Left renal pelvis (tissue), 4 donors: ENCODE results near the gene CXCR5. TPM values are rescaled to one million over a fixed set of nuclear protein-coding genes. Genes with fewer than 3 reads are reported as not detected.
A peak's percentile ranks its signal among the peaks of the same experiment; 100 is the strongest.

ENCODE experiments used
- DNase-seq, 4 donors: peaks; one replicate each; pipeline ENCODE4 v3.0.0-alpha.2; 2013; ENCODE audit warnings: low read depth in 4 of 4, low spot score in 3 of 4
- polyA plus RNA-seq, 4 donors: library from polyadenylated mRNA; unstranded; fragments of 120-200 nt; gene quantifications; one replicate each; pipeline ENCODE4 v1.2.1, GENCODE V29; 2013; ENCODE audit not compliant: insufficient read length in 4 of 4

The CXCR5 gene
- polyA plus RNA-seq, 4 donors, result 0.03 TPM; not detected in 3

DNA sequence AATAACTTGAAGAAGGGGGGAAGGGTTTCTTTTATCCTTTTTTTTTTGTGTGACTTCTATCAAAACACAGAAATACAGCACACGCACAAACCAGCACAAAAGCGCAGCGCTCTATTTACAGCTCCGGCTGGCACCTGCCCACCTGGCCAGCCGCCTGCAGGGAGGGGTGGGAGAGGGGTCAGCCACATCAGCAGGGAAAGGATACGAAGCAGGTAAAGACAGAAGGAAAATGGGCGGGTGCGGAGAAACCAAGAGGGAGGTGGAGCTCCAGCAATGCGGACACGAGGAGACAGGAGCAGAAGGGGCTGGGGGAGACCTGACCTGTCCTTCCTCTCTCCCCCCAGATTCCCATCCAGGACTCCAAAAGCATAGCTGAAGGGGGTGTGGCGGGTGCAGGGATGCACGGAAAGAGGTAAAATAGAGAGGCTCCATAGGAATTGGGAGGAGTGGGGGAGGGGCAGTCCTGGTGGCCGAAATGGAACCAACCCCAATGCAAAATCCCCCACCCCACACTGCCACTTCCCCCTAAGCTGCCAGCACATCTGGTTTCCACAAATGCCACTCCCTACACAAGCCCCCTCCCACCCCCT is 14.1 kb downstream of the CXCR5 start:
- DNase-seq, result no peak

DNA sequence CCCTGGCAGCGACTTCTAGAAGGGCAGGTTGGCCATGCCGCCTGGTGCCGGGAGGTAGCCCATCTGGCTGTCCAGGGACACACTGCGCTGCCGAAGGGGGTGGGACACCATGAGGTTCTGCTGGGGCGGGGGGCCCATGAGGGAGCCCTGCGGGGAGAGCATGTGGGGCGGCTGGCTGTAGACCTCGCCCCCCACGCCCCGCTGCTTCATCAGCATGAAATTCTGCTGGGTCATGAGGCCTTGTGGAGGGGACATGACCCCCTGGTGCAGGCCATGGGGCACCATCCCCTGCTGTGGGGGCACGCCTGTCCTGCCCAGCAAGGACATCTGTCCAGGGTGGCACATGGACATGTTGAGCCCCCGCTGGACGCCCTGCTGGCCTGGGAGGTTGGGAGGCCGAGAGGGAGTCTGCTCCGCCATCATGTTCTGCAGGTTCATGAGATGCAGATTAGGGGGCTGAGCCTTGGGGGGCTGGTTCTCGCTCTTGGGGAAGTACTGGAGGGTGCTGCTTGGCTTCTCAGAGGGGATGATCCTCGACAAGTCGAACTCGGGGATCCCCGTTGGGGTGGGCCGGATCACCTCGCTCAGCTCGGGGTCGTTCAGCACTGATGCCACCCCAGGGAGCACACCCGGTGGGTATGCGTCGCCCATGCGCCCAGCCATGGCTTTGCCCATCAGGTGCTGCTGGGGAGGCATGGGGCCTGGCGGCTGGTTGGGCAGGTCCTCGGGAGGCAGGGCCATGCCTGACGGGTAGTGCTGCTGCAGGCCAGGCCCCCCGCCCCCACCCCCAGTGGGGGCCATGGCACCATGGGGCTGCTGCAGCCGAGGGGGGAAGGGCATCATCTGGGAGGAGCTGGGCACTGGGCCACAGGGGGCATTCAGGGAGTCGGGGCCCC is 15.0 kb downstream of the CXCR5 start:
- DNase-seq, result no peak

DNA sequence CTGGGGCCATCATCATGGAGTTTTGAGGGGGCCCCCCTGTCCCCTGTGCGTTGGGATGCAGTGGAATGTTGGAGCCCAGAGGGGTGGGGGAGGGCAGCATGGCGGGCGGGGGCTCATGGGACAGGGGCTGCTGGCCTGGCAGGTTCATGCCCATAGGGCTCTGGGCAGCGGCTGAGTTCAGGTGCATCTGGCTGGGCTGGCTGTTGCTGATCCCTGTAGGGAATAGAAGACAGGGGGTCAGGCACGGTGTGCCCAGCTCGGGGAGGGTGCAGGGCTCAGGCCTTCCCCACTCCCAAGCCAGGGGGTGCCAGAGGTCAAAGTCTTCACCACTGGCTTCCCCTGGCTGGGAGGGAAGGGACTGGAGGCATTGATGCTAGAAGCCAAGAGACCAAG is 15.6 kb downstream of the CXCR5 start:
- DNase-seq, result no peak

DNA sequence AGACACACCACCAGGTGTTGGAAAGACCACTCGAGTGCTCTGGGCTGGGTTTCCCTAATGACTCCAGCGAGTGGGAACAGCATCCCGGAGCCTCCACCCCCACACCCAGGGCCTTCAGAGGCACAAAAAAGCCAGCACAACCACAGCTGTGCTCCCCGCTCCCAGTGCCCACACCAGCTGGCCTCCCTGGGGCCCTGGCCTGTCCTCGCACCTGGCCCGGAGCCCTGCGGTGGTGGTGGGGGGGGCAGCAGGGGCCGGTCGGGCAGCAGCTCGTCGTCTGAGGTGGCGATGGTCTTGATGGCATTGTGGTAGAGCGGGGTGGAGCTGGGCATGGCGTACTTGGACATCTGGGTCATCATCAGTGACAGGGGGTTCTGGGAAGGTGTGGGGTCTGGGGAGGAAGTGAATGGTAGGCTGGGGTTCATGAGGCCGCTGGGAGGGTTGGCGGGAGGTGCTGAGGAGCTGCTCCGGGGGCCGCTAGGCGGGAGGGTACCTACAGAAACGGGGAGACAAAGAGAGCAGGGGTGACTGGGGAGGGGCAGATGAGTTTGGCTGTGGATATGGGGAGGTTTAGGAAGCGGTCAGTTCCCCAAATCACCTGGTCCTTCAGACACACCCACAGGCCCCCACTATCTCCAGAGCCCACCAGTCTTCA is 16.1 kb downstream of the CXCR5 start:
- no peak for DNase-seq

DNA sequence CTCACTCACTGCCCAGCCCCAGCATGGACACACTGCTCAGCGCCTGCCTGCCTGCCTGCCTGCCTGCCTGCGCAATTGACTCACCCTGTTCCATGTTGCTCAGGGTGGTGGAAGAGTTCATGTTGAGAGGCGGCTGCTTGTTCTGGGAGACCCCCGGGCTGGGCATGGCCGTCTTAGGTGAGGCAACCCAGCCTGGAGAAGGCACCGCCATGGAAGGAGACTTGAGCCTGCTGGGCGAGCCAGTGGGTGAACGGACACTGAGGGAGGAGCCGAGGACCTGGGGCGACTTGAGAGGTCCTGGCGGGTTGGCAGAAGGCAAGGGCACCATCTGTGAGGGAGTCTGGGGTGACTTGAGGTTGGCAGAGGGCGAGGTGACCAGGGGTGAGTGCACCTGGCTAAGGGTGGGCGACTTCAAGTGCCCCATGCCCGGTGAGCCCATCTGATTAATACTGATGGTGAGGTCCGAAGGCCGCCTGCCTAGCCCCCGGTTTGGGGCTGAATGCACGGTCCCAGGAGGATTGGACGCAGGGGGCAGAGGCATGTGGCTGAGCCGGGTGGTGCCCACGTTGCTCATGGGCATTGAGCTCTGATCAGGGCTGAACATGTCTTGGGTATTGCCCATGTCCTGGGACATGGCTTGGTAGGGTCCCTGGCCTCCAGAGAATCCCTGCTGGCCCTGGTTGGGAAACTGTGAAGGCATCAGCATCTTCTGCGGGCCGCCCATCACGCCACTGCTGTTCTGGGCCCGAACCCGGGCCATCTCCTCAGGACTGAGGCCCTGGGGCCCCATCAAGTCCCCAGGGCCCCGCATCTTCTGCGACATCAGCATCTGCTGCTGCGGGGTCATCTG is 17.1 kb downstream of the CXCR5 start:
- no peak for DNase-seq

DNA sequence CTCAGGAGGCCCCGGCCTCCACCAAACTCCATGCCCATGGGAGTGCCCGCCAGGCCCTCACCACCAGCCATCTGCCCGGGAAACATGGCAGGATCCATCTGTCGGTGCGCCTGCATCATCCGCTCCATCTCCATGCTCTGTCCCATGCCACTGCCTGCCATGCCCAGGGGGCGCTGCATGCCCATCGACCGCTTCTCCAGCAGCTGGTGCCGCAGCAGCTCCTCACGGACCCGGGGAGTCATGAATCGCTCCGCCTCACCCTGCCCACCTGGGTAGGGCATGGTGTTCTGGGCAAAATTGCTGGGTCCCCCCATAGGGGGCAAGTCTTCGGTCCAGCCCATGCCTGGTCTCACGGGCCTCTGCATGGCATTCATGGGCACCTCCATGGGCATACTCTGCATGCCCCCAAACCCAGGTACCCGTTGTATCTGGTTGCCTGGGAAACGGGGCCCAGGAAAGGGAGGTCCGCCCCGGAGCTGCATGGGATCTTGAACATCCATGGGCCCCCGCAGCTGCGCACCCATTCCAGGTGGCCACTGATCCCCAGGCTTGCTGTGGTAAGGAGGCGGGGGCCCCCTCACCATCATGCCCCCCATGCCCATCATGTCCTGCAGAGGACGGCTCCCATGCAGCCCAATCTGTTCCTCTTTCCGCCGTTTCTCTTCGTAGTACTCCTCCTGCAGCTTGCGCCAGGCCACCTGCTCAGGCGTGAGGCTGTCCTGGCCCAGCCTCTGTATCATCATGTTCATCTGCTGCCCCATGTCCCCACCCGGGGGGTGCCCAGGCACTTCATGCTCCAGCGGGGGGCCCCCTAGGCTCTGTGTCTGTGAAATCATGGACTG is 18.0 kb downstream of the CXCR5 start:
- DNase-seq, result no peak

DNA sequence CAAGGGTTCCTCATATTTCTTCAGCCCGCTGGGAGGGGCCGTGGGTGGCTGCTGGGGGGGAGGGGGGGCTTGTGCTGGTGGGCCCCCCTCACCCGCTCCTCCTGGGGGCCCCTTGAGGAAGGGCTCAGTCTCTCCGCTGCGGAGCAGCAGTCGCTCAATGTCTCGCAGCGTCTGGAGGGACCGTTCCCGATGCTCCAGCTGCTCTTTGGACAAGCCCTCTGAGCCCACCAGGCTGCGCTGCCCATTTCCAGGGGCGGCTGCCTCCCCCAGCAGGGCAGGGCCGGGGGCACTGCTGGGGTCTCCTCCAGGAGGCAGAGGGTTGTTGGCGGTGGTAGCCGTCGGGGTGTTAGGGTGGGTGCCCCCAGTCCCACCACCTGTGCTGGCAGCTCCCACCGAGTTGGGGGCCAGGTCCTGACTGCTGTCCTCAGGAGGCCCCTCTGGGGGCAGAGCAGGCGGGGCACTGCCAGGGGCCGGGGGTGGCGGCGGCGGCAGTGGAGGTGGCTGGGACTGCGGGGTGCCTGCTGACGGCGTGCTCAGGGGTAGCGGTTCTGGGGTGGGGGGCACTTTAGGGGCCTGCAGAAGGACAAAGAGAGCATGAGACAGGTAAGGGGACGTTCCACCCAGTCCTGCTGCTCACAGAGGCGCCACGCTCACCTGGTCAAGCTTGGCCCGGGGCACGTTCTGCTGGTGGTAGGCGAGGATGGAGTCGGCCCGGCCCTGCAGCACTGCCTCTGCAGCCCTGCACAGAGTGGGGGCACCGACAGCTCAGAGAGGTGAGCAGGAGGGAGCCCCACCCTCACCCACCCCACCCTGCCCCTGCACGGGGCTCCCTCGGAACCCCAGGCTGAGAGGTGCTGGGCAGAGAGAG is 18.9 kb downstream of the CXCR5 start:
- DNase-seq, result no peak

DNA sequence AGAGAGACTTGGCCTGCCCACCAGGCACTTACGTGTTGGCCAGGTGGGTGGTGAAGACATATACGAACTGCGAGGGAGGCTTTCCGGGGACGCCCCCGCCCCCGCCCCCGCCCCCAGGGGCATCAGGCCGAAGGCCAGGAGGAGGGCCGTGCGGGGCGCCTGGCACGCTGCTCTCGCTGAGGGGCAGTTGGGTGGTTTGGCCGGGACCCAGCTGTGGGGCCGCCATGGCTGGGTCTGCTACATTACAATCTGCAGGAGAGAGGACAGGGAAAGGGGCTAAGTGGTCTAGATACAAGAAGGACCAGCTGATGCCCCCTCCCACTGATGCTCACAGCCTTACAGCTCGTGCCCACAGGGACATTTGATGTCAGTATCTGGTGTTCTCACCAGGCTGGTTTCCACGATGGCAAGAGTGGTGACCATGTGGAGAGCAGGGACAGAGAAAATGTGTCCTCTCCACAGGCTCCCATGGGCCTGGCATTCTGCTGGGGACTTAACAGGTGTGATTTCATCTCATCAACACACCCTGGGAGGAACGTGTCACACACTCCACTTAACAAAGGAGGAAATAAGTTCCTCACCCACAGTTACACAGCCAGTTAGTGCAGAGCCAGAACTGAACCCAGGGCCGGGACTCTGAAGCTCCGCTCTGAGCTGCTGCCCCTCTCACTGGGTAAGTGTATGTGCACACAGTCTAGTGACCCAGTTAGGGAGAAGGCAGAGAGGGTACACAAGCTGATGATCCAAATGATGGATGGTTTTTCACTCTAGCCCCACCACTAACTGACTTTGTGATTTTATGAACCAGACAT is 19.7 kb downstream of the CXCR5 start:
- no peak for DNase-seq

DNA sequence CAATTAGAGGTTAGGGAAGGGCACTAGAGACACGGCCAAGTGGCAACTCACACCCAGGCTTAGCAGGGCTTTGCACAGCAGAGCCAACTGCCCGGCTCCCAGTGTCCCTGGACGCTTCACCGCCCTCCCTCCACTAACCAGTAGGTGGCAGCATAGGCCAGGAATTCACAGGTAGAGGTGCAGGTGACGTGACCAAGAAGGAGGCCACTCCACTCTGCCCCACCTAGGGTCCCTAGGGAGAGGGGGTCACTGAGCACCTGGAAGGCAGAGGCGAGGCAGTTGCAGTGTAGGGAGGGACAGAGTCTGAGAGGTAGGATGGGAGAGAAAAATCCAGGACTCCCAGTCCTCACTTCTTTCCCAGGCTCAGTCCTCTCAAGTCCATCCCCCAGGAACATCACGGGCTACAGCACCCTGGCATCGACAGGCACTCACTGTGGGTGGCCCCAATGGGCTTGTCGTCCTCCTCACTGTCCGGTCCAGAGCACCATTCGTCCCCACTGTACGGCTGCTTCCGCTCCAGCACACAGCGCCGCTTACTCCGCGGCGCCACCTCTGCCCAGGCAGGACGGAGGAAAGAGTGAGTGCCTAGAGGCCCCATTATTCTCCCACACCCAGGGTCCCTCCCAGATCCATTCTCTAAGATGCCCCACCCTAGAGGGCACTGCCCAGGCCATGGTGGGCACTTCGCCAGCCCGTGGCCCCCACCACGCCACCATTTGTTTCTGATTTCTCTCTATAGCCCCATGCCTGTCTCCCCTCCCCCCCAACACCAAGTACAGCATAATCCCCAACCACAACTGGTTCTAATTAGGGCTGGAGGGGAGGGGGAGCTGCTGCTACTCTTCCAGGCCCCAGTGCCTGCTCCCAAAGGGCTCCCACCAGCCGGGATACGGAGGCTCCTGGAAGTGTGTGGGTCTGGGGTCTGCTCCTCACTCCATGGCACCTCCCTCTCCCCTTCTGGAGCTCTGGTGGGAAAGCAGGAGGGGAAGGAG is 23.7 kb downstream of the CXCR5 start:
- DNase-seq, result no peak

DNA sequence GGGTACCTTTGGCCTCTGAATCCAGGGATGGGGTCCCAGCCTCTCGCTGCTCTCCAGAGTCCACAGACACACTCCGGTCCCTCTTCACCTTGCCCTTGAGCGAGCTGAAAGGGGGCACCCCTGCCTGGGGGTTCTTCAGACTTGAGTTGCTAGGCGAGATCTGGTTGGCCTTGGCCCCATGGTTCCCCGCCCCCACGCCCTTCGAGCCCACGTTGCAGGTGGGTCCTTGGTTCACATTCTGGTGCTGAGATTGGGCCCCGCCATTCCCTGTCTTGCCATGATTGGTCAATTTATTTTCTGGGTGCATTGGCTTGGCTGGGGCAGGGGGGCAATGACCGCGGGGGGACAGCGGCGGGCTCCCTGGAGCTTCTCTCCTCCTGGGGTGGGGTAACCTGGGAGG is 24.6 kb downstream of the CXCR5 start:
- no peak for DNase-seq

DNA sequence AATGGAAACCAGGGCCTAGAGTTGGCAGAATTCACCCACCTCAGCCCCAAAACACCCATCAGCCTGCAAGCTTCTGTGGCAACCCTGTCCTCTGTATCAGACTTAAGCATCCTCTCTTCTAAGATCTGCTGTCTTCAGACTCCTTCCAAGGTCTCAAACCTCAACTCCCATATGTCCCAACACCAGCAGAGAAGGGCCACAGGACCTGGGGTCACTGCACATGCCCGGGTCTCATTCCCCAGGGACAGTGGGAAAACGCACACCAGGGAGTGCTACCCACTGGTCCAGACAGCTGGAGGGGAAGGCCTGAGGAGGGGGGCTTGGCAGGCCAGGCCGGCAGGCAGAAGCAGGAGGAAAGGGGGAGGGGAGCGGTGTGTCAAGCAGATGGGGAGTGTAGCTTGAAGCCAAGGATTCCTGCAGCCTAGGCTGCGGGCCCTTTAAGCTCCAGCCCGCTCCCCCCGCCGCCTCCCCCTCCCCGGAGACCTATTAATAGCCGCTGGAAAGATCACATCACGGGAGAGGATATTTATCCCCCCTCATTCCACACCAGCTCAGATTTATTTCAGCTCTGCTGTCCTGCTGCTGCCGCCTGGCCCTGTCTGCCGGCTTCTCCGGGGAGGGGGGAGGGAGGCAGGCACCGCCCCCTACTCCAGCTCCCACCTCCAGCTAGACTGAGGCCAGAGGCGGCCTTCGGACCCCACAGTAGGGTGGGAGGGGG is 25.4 kb downstream of the CXCR5 start:
- peak in 3 of 4 donors; percentile 85 to 89 (median 89) for DNase-seq

DNA sequence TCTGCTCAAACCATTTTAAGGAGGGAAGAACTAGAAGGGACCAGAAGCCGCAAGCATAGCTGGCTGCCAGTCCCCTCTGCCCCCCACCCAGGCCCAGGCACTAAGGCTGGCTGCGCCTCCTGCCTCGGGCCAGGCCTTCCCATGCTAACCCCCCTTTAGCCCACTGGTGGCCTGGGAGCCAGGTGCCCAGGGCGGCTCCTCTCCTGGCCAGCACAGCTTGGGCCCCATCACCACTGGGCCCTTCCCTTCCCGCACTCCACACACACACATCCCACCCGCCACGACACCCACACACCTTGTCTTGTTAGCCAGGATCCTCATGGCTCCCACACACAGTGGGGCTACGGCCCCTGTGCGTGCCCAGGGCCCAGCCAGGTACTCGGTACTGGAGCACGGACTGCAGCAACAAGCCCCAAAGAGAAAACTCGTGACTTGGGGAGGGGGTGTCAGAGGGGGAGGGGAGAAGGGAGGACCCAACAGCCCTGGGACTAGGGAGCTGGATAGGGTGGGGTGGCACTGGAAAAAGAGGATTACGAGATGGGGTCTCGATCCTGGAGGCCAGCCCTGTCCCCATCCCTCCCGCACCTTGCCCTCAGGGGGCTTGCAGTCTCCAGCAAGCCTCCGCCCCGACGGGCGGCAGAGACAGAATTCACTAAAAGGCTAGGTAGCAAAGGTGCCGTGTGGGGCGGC is 26.1 kb downstream of the CXCR5 start:
- DNase-seq, result no peak

DNA sequence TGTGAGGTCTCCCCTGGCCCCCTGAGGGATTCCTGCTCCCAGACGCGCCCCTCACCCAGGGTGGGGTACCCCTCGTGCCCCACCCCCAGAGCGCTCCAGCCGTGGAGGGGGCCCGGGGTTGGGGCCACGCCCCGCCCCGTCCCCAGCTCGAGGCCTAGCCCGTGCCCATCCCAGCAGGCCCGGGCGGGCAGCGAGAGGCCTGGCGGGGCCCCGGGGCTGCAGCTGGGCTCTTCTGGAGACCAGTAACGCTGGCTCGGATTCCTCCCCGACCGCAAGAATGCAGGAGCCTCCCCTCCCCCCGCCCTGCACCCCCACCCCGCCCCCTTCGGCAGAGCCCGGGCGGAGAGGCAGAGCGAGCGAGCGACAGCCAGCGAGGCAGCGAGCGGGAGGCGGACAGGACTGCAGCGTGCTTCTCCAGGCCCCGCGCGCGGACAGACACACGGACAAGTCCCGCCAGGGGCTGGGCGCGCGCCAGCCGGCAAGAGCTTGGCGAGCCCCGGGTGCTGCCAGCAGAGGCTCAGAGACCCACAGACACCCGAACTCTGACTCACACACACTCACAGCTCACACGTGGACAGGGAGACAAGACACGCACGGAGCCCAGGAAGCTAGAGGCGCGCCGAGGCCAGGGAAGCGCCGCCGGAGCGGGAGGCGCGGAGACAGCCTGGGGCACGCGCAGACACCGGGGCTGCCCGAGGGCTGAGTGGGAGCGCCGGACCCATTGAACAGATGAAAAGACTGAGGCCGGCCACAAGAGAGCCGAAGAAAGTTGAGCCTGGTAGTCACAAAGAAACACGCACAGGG is 26.8 kb downstream of the CXCR5 start:
- no peak for DNase-seq

DNA sequence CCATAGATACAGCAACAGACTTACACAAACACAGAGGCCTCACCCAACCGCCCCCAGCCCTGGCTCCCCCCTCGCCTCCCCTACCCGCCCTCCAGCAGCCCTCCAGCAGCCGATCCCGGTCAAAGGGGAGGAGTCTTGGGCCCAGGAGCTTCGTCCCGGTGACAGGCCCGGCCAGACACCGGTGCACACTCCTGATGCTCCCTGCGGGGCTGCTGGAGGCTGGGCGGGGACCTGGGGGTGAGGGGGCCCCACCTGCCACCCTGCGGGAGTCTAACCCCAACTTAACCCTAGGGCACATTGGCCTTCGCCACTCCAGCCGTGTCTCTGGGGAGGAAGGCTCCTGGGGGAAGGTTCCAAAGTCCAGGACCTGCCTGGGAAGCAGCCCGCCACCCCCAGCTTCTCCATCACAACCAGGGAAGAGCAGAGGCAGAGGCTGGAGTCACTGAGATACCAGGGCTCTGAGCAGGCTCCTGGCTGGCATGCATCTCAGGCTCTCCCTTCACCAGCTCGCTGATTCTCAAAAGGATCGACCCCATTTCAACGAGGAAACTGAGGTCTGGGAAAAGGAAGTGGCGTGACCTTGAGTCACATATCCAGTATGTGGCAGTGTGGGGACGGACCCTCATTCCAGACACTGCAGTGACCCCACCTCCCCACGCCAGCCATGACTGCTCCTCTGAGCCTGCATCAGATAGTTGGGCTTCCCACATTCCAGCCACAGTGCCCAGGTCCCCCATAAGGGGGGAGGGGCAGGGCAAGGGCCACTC is 27.6 kb downstream of the CXCR5 start:
- no peak for DNase-seq
